ENCODE results near the gene TK2. TPM values are rescaled to one million over a fixed set of nuclear protein-coding genes. Genes with fewer than 3 reads are reported as not detected.

TK2 gene
- total RNA-seq, 1 donor from 2014 or later, result 16.1 TPM

DNA sequence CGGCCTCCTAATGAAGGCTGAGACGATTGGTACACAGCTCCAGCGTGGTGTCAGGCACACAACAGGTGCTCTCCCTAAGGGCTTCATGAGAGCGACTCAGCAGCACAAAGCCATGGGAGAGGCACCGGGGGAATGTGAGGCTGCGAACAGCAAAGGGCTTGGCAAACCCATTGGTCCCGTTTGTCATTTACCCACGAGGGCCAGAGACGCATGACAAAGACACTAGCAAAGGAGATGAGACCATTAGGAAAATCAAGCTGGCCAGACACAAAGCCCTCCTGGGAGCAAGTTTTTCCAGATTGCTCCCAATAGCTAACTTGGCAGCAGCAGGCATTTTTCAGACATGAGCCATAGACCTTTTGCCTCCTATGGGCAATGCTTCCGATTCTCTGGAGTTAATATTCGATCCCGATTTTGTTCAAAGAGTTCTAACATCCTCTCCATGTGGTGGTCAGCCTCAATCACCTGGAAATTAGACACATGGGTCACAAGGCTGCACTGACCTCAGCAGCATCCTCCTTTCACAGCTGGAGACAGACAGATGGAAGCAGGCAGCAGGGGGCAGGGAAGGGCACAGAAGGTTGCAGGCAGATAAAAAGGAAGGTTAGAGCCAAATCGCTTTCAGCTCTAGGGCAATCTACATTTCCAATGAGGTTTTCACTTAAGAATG, 38.2 kb downstream of the TK2 start:
- TF ChIP-seq, protein P1, sequence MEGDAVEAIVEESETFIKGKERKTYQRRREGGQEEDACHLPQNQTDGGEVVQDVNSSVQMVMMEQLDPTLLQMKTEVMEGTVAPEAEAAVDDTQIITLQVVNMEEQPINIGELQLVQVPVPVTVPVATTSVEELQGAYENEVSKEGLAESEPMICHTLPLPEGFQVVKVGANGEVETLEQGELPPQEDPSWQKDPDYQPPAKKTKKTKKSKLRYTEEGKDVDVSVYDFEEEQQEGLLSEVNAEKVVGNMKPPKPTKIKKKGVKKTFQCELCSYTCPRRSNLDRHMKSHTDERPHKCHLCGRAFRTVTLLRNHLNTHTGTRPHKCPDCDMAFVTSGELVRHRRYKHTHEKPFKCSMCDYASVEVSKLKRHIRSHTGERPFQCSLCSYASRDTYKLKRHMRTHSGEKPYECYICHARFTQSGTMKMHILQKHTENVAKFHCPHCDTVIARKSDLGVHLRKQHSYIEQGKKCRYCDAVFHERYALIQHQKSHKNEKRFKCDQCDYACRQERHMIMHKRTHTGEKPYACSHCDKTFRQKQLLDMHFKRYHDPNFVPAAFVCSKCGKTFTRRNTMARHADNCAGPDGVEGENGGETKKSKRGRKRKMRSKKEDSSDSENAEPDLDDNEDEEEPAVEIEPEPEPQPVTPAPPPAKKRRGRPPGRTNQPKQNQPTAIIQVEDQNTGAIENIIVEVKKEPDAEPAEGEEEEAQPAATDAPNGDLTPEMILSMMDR (IDR thresholded peaks at IDR 0.05; ENCODE audit: unreplicated experiment), result no peak
- no peak for DNase-seq (ENCODE audit: low spot score, unreplicated experiment)
- Mint-ChIP-seq H3K36me3 (ENCODE audit: insufficient read depth) (peaks cover 19% of the 10 kb centered on the region), H3K9me3 (ENCODE audit: low read depth) (no peaks in the 10 kb centered on the region), H3K4me3 (ENCODE audit: low read depth) (no peak overlapping the region), H3K4me1 (ENCODE audit: low read depth) (peaks cover 18% of the 10 kb centered on the region), H3K27me3 (no peaks in the 10 kb centered on the region), H3K27ac (no peak overlapping the region)

DNA sequence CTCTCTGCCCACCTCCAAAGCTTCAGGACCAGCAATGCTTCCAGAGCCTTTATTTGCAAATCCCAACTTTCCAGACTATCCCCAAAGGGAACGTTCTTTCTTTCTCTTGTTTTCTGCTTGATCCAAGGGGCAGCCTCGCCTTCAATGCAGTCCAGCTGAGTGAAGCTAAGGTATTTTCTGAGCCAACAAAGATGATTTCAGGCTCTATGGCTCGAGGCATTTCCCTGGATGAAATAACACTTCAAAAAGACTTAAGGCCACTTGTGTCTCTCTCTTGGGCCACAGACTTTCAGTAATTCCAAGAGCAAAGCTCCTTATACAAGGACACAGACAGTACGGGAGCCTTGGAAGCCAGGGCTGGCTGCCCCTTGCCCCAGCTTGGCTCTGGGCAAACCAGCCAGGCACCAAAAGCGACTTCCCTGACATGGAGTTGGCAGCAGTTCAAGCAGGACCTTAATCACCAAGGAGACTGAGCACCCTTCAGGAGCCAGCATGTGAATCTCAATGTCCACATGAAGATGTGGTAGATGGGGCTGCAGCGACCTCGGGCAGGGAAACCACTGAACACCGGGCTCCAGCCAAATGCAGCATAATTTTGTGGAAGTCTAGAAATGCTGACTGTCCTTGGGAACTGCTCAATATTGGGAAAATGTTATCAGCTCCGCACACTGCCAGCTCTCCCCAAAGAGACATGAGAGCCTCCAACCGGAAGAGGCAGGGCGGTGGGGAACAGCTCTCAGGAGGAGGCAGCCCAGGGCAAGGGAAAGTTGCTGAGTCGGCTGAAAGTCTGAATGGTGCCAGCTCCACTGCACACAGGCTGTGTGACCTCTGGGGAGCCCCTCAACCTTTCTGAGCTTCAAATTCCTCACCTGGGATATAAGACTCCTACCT, 39.0 kb downstream of the TK2 start:
- no peak overlapping the region for H3K27ac Mint-ChIP-seq
- peaks cover 14% of the 10 kb centered on the region for H3K4me1 Mint-ChIP-seq (ENCODE audit: low read depth)
- H3K36me3 Mint-ChIP-seq (ENCODE audit: insufficient read depth), result peaks cover 19% of the 10 kb centered on the region
- DNase-seq (ENCODE audit: low spot score, unreplicated experiment), result no peak
- TF ChIP-seq, protein P1 (IDR thresholded peaks at IDR 0.05; ENCODE audit: unreplicated experiment), result no peak
- no peaks in the 10 kb centered on the region for H3K27me3 Mint-ChIP-seq
- H3K9me3 Mint-ChIP-seq (ENCODE audit: low read depth), result no peaks in the 10 kb centered on the region
- H3K4me3 Mint-ChIP-seq (ENCODE audit: low read depth), result no peak overlapping the region

DNA sequence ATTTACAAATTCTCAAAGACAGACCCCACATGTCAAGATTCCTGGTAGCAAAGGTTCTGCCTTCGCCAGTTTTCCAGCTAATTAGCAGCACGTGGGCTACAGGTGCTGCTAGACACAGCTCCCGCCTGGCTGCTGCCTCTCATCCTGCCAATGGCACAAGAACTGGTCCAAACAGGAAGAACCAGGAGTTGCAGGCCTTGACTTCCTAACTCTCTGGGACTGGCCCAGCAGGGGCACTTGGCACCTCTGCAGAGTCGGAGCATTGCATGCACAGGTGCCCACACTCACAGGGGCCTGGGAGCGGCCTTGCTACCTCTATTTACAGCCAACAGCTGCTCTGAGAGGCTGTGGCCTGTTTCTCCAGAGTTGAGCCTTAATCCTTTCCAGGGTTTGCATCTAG, 39.6 kb downstream of the TK2 start:
- DNase-seq (ENCODE audit: low spot score, unreplicated experiment), result no peak
- Mint-ChIP-seq H3K4me3 (ENCODE audit: low read depth) (no peak overlapping the region), H3K4me1 (ENCODE audit: low read depth) (peaks cover 11% of the 10 kb centered on the region), H3K27ac (no peak overlapping the region), H3K27me3 (no peaks in the 10 kb centered on the region), H3K9me3 (ENCODE audit: low read depth) (no peaks in the 10 kb centered on the region), H3K36me3 (ENCODE audit: insufficient read depth) (peaks cover 19% of the 10 kb centered on the region)
- TF ChIP-seq, protein P1 (IDR thresholded peaks at IDR 0.05; ENCODE audit: unreplicated experiment), result no peak

DNA sequence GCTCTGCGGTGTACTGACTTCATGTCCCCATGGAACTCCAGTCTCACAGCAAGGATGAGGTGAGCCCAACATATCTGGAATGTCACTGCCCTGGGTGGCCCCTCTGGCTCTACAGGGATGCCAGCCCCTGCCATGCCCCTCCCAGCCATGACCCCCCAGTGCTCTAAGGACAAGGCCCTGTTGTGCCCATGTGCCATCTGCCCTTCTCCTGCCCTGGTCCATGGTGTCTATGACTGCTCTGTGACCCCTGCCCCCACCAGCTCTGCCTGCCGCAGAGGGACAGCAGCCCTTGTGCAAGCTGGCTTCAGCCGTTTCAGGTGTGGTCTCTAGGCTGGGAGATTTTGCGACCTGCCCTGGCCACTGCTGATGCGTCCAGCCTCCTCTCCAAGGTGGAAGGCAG, 40.3 kb downstream of the TK2 start:
- peaks cover 16% of the 10 kb centered on the region for H3K36me3 Mint-ChIP-seq (ENCODE audit: insufficient read depth)
- TF ChIP-seq, protein P1 (IDR thresholded peaks at IDR 0.05; ENCODE audit: unreplicated experiment), result no peak
- H3K27ac Mint-ChIP-seq, result no peak overlapping the region
- DNase-seq (ENCODE audit: low spot score, unreplicated experiment), result no peak
- H3K4me1 Mint-ChIP-seq (ENCODE audit: low read depth), result peaks cover 5% of the 10 kb centered on the region
- no peaks in the 10 kb centered on the region for H3K27me3 Mint-ChIP-seq
- no peaks in the 10 kb centered on the region for H3K9me3 Mint-ChIP-seq (ENCODE audit: low read depth)
- H3K4me3 Mint-ChIP-seq (ENCODE audit: low read depth), result no peak overlapping the region

DNA sequence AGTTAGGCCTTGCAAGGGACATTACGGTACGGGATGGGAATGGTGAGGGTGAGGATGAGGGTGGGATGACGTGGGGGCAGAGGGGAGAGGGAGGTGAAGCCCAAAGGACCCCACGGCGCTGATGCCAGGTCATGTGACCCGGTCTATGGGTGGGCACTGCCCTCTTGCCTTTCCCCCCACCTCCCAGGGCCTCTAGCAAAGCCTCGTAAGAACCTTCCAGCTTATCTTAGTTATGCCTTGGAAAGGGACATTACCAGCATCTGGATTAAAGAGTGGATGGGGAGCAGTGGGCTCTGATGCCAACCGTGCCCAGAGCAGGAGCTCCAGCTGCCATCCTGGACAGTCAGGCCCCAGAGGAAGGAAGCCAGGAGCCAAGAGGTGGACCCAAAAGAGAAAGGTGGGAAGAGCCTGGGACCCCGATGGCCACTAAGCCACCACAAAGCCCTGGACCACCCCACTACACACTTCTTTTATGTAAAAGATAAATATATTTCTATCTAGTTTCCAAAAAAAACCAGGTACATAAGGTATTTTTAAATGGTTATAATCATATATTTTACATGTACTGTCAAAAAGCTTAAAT, 40.9 kb downstream of the TK2 start:
- H3K27me3 Mint-ChIP-seq, result no peaks in the 10 kb centered on the region
- H3K9me3 Mint-ChIP-seq (ENCODE audit: low read depth), result no peaks in the 10 kb centered on the region
- H3K4me1 Mint-ChIP-seq (ENCODE audit: low read depth), result peaks cover 5% of the 10 kb centered on the region
- TF ChIP-seq, protein P1 (IDR thresholded peaks at IDR 0.05; ENCODE audit: unreplicated experiment), result no peak
- peaks cover 13% of the 10 kb centered on the region for H3K36me3 Mint-ChIP-seq (ENCODE audit: insufficient read depth)
- H3K27ac Mint-ChIP-seq, result no peak overlapping the region
- no peak overlapping the region for H3K4me3 Mint-ChIP-seq (ENCODE audit: low read depth)
- DNase-seq (ENCODE audit: low spot score, unreplicated experiment), result no peak
